Activated CD8-positive, alpha-beta T cell treated with anti-CD3 and anti-CD28 coated beads, Interleukin-2, amount 10 ng/mL, durations not matched to agents 7 days and 5 days (primary cell): ENCODE data around the gene KIAA0753. TPM values are rescaled to one million over a fixed set of nuclear protein-coding genes. Genes with fewer than 3 reads are reported as not detected.
"Not testable (repeated sequence)": the region's sequence is repeated elsewhere in the genome, so short reads cannot be mapped to it uniquely, and the experiment has no call there.

Source experiments
- ATAC-seq: fragments of 150-1000 bp; cut with Tn5 transposase; one replicate; pipeline ENCODE4 v1.10.0; 2021; ENCODE audit warnings: moderate library complexity
- CTCF ChIA-PET: fragments of 350-600 bp; sonication (Branson Sonifier 250); formaldehyde crosslinking; loops from one replicate; lab custom pipeline; 2021; ENCODE audit warnings: antibody characterized with exemption; lab: Charles Lee
- POLR2A ChIA-PET: fragments of 350-600 bp; sonication (Branson Sonifier 250); formaldehyde crosslinking; loops from one replicate; lab custom pipeline; 2021; ENCODE audit warnings: antibody characterized with exemption; lab: Charles Lee
- DNase-seq: peaks from one replicate; pipeline ENCODE4 v3.0.0-alpha.2; 2020
- H3K27ac Mint-ChIP-seq: one replicate; pipeline ENCODE4 v1.8.0; 2021; ENCODE audit warnings: mild to moderate bottlenecking, mixed read lengths
- H3K27me3 Mint-ChIP-seq: one replicate; pipeline ENCODE4 v1.8.0; 2021; ENCODE audit warnings: low read depth, mixed read lengths
- H3K36me3 Mint-ChIP-seq: one replicate; pipeline ENCODE4 v1.8.0; 2021; ENCODE audit warnings: low read depth, mixed read lengths
- H3K4me1 Mint-ChIP-seq: one replicate; pipeline ENCODE4 v1.8.0; 2021; ENCODE audit warnings: low read depth, mixed read lengths
- H3K4me3 Mint-ChIP-seq: one replicate; pipeline ENCODE4 v1.8.0; 2021; ENCODE audit warnings: mild to moderate bottlenecking, mixed read lengths
- H3K9me3 Mint-ChIP-seq: one replicate; pipeline ENCODE4 v1.8.0; 2022; ENCODE audit warnings: mixed read lengths; ENCODE audit not compliant: insufficient read depth
- total RNA-seq, 2 experiments: library from RNA; stranded (reverse); gene quantifications; one replicate each; pipeline ENCODE4 v1.2.3, GENCODE V29; 2021

Gene KIAA0753
- total RNA-seq, 2 experiments from 2014 or later, result 14.0 to 19.5 TPM

DNA sequence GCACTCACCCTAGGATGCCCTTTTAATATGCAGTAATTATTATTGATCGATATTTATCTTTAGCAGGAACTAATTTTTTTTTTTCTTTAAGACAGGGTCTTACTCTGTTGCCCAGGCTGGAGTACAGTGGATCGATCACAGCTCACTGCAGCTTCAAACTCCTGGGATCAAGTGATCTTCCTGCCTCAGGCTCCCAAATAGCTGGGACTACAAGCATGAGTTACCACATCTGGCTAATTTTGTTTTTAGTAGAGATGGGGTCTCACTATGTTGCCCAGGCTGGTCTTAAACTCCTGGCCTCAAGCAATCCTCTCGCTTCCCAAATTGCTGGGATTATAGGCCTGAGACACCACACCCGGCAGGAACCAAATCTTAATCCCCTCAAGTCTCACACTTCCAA is 29.3 kb downstream of the KIAA0753 start:
- ChIA-PET CTCF (no interaction called here), POLR2A (no interaction called here)
- peaks cover 35% of the 10 kb centered on the region for H3K36me3 Mint-ChIP-seq
- no peak overlapping the region for H3K4me3 Mint-ChIP-seq
- no peaks in the 10 kb centered on the region for H3K4me1 Mint-ChIP-seq
- H3K27ac Mint-ChIP-seq, result no peak overlapping the region
- DNase-seq (no peak), ATAC-seq (no peak)
- H3K27me3 Mint-ChIP-seq, result no peaks in the 10 kb centered on the region
- no peaks in the 10 kb centered on the region for H3K9me3 Mint-ChIP-seq

DNA sequence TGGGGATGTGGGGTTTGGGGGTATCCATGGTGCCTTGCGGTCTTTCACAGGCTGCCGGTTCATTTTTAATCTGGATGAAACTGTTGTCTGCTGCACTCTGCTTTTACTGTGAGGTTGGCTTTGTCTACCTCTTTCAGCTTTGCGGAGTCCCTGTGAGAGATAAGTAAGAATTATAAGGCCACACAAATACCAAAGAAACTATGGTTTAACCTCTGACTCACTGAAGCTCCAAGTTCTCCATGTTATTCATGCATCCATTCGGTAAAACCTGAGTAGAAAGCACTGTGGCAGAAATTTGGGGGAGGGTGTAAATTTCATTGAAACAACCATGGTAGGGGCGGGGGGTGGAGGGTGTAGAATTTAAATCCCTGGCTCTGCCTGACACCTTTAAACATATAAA is 30.5 kb downstream of the KIAA0753 start:
- CTCF ChIA-PET, result interaction anchor here (1.4 to 2.2 kb wide), 2 partner anchors 13 to 138 kb away, joined by 6 to 9 read pairs; no protein-coding TSS in a partner anchor

GRCh38 chr17:6608321-6608720 is 32.2 kb downstream of the KIAA0753 start:
- CTCF ChIA-PET, result interaction anchor here (1.0 to 2.2 kb wide), 2 partner anchors 136 kb away, joined by 3 to 9 read pairs; no protein-coding TSS in a partner anchor
- Mint-ChIP-seq H3K4me1 (no peaks in the 10 kb centered on the region), H3K36me3 (peaks cover 32% of the 10 kb centered on the region), H3K27me3 (no peaks in the 10 kb centered on the region), H3K27ac (no peak overlapping the region), H3K4me3 (no peak overlapping the region), H3K9me3 (no peaks in the 10 kb centered on the region)
- ATAC-seq (no peak), DNase-seq (no peak)
- POLR2A ChIA-PET, result no interaction called here

More for the DNA sequence above, 30.5 kb downstream of the KIAA0753 start:
- no peak overlapping the region for H3K27ac Mint-ChIP-seq
- H3K4me1 Mint-ChIP-seq, result no peaks in the 10 kb centered on the region
- POLR2A ChIA-PET, result no interaction called here
- H3K27me3 Mint-ChIP-seq, result no peaks in the 10 kb centered on the region
- peaks cover 32% of the 10 kb centered on the region for H3K36me3 Mint-ChIP-seq
- DNase-seq (no peak), ATAC-seq (no peak)
- no peaks in the 10 kb centered on the region for H3K9me3 Mint-ChIP-seq
- H3K4me3 Mint-ChIP-seq, result no peak overlapping the region

- H3K4me1 Mint-ChIP-seq, result no peaks in the 10 kb centered on the region
- no peak overlapping the region for H3K4me3 Mint-ChIP-seq
- ATAC-seq (no peak), DNase-seq (no peak)
- no peaks in the 10 kb centered on the region for H3K27me3 Mint-ChIP-seq
- CTCF ChIA-PET, result no interaction called here
- no peak overlapping the region for H3K27ac Mint-ChIP-seq
- no peaks in the 10 kb centered on the region for H3K9me3 Mint-ChIP-seq
- POLR2A ChIA-PET, result no interaction called here
- peaks cover 34% of the 10 kb centered on the region for H3K36me3 Mint-ChIP-seq
These were observed 35.4 kb downstream of the KIAA0753 start for GRCh38 chr17:6605142-6605541.

GRCh38 chr17:6603744-6604325 is 36.7 kb downstream of the KIAA0753 start:
- Mint-ChIP-seq H3K27me3 (no peaks in the 10 kb centered on the region), H3K4me3 (no peak overlapping the region), H3K27ac (no peak overlapping the region), H3K4me1 (no peaks in the 10 kb centered on the region), H3K36me3 (peaks cover 36% of the 10 kb centered on the region), H3K9me3 (no peaks in the 10 kb centered on the region)
- ChIA-PET POLR2A (no interaction called here), CTCF (no interaction called here)
- ATAC-seq, result no peak
- DNase-seq, result no peak

- Mint-ChIP-seq H3K4me1 (no peaks in the 10 kb centered on the region), H3K9me3 (no peaks in the 10 kb centered on the region), H3K36me3 (peaks cover 32% of the 10 kb centered on the region), H3K27ac (no peak overlapping the region), H3K4me3 (no peak overlapping the region), H3K27me3 (no peaks in the 10 kb centered on the region)
- DNase-seq (no peak), ATAC-seq (no peak)
- CTCF ChIA-PET, result no interaction called here
- POLR2A ChIA-PET, result no interaction called here
These were observed 38.4 kb downstream of the KIAA0753 start for GRCh38 chr17:6602141-6602540.

GRCh38 chr17:6599364-6599763 is 41.1 kb downstream of the KIAA0753 start:
- H3K27ac Mint-ChIP-seq, result no peak overlapping the region
- POLR2A ChIA-PET, result no interaction called here
- no peaks in the 10 kb centered on the region for H3K27me3 Mint-ChIP-seq
- DNase-seq (no peak), ATAC-seq (no peak)
- H3K9me3 Mint-ChIP-seq, result no peaks in the 10 kb centered on the region
- H3K4me1 Mint-ChIP-seq, result no peaks in the 10 kb centered on the region
- CTCF ChIA-PET, result interaction anchor here (1.6 kb wide), 1 partner anchor 10 kb away, joined by 5 read pairs; no protein-coding TSS in a partner anchor
- H3K36me3 Mint-ChIP-seq, result peaks cover 36% of the 10 kb centered on the region
- H3K4me3 Mint-ChIP-seq, result no peak overlapping the region

GRCh38 chr17:6597727-6598126 is 42.8 kb downstream of the KIAA0753 start:
- POLR2A ChIA-PET, result no interaction called here
- H3K9me3 Mint-ChIP-seq, result no peaks in the 10 kb centered on the region
- H3K4me1 Mint-ChIP-seq, result peaks cover 1% of the 10 kb centered on the region
- no peak overlapping the region for H3K27ac Mint-ChIP-seq
- CTCF ChIA-PET, result interaction anchor here (1.5 to 1.6 kb wide), 2 partner anchors 12 to 69 kb away, joined by 4 to 6 read pairs; no protein-coding TSS in a partner anchor
- no peaks in the 10 kb centered on the region for H3K27me3 Mint-ChIP-seq
- DNase-seq (no peak), ATAC-seq (no peak)
- no peak overlapping the region for H3K4me3 Mint-ChIP-seq
- H3K36me3 Mint-ChIP-seq, result peaks cover 40% of the 10 kb centered on the region

- Mint-ChIP-seq H3K9me3 (no peaks in the 10 kb centered on the region), H3K27me3 (no peaks in the 10 kb centered on the region), H3K27ac (no peak overlapping the region), H3K36me3 (peaks cover 46% of the 10 kb centered on the region), H3K4me1 (peaks cover 9% of the 10 kb centered on the region), H3K4me3 (no peak overlapping the region)
- POLR2A ChIA-PET, result no interaction called here
- ATAC-seq (no peak), DNase-seq (no peak)
- CTCF ChIA-PET, result interaction anchor here (1.5 to 1.6 kb wide), 2 partner anchors 13 to 70 kb away, joined by 4 to 6 read pairs; no protein-coding TSS in a partner anchor
These were observed 43.6 kb downstream of the KIAA0753 start for GRCh38 chr17:6596941-6597340.

- no peaks in the 10 kb centered on the region for H3K9me3 Mint-ChIP-seq
- H3K36me3 Mint-ChIP-seq, result peaks cover 48% of the 10 kb centered on the region
- ChIA-PET POLR2A (no interaction called here), CTCF (interaction anchor here (1.5 to 1.6 kb wide), 2 partner anchors 13 to 70 kb away, joined by 4 to 6 read pairs; no protein-coding TSS in a partner anchor)
- ATAC-seq, result no peak
- DNase-seq, result no peak
- H3K27me3 Mint-ChIP-seq, result no peaks in the 10 kb centered on the region
- peaks cover 13% of the 10 kb centered on the region for H3K4me1 Mint-ChIP-seq
- no peak overlapping the region for H3K27ac Mint-ChIP-seq
- no peak overlapping the region for H3K4me3 Mint-ChIP-seq
These were observed 44.0 kb downstream of the KIAA0753 start for GRCh38 chr17:6596511-6596910.

DNA sequence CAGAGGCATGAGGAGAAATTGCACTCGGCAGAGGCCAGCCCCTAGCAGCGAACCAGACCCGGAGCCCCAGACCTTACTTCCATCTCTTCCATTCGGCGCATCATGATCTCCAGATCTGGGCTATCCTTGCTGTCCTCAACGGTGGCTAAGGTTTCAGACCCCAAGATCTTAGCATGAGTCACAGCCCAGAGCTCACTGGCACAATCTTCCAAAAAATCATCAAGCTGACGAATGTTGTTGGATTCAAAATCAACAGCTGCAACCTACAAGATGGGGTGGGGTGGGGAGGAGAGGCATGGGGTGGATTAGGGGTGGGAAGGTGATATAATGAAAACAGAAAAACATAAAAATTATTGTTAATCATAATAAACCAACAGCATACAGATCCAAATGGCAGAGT is 44.4 kb downstream of the KIAA0753 start:
- Mint-ChIP-seq H3K27ac (no peak overlapping the region), H3K27me3 (no peaks in the 10 kb centered on the region), H3K4me3 (no peak overlapping the region)

DNA sequence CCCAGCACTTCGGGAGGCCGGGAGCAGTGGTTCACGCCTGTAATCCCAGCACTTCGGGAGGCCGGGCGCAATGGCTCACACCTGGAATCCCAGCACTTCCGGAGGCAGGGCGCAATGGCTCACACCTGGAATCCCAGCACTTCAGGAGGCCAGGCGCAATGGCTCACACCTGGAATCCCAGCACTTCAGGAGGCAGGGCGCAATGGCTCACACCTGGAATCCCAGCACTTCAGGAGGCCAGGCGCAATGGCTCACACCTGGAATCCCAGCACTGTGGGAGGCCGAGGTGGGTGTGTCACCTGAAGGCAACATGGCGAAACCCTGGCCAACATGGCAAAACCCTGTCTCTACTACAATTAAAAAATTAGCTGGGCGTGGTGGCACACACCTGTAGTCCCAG is 47.1 kb downstream of the KIAA0753 start:
- ATAC-seq, H3K9me3 Mint-ChIP-seq, H3K27ac Mint-ChIP-seq, H3K27me3 Mint-ChIP-seq, POLR2A ChIA-PET, H3K4me3 Mint-ChIP-seq, DNase-seq: not testable (repeated sequence)
- peaks cover 48% of the 10 kb centered on the region for H3K36me3 Mint-ChIP-seq
- peaks cover 13% of the 10 kb centered on the region for H3K4me1 Mint-ChIP-seq
- CTCF ChIA-PET, result interaction anchor here (0.6 kb wide), 1 partner anchor 19 kb away, joined by 3 read pairs; no protein-coding TSS in a partner anchor

More for the DNA sequence above, 44.4 kb downstream of the KIAA0753 start:
- DNase-seq (no peak), ATAC-seq (no peak)
- Mint-ChIP-seq H3K36me3 (peaks cover 48% of the 10 kb centered on the region), H3K4me1 (peaks cover 13% of the 10 kb centered on the region), H3K9me3 (no peaks in the 10 kb centered on the region)
- ChIA-PET POLR2A (no interaction called here), CTCF (no interaction called here)
